Upper lobe of left lung (tissue), 6 donors: ENCODE results near the gene AANAT. TPM values are rescaled to one million over a fixed set of nuclear protein-coding genes. Genes with fewer than 3 reads are reported as not detected.

Source experiments
- ATAC-seq, 2 donors: fragments of 200-7000 bp; cut with Tn5 transposase; one replicate each; pipeline ENCODE4 v1.9.1; 2022; ENCODE audit warnings: mild to moderate bottlenecking in 2 of 2, moderate library complexity in 2 of 2; ENCODE audit not compliant: low FRiP score in 2 of 2
- DNase-seq, 2 donors: peaks; one replicate each; pipeline ENCODE4 v3.0.0-alpha.2; 2019 to 2020
- H3K27ac ChIP-seq, 4 donors: fragments of 200-600 bp; sonication (generic); one replicate each; pipeline ENCODE4 v1.5.1; 2016 to 2019
- H3K27me3 ChIP-seq, 4 donors: fragments of 200-600 bp; sonication (generic); one replicate each; pipeline ENCODE4 v1.5.1; 2017 to 2019
- H3K36me3 ChIP-seq, 4 donors: fragments of 200-600 bp; sonication (generic); one replicate each; pipeline ENCODE4 v1.5.1; 2016 to 2019
- H3K4me1 ChIP-seq, 4 donors: fragments of 200-600 bp; sonication (generic); one replicate each; pipeline ENCODE4 v1.5.1; 2018 to 2019
- H3K4me3 ChIP-seq, 4 donors: fragments of 200-600 bp; sonication (generic); one replicate each; pipeline ENCODE4 v1.5.1; 2017 to 2019; ENCODE audit warnings: mild to moderate bottlenecking in 2 of 4, moderate library complexity in 1 of 4
- H3K9me3 ChIP-seq, 4 donors: fragments of 200-600 bp; sonication (generic); one replicate each; pipeline ENCODE4 v1.5.1; 2018 to 2019
- CTCF ChIP-seq, 6 experiments: fragments of 450-650 bp in 4 of 6; fragments of 200-600 bp in 2 of 6; sonication (generic) in 2 of 6; IDR thresholded peaks; one replicate each; pipeline ENCODE4 v1.5.1; 2016 to 2019; ENCODE audit warnings: antibody characterized with exemption in 6 of 6
- EP300 ChIP-seq, 4 donors: sonication (generic); formaldehyde crosslinking; IDR thresholded peaks; one replicate each; pipeline ENCODE4 v1.5.1; 2017; ENCODE audit warnings: antibody characterized with exemption in 4 of 4, control low read depth in 2 of 4
- POLR2A ChIP-seq, 4 donors: fragments of 450-650 bp; IDR thresholded peaks; one replicate each; pipeline ENCODE4 v1.5.1; 2016 to 2017; ENCODE audit warnings: antibody characterized with exemption in 4 of 4, mild to moderate bottlenecking in 2 of 4
- POLR2AphosphoS5 ChIP-seq, 2 donors: sonication (generic); formaldehyde crosslinking; IDR thresholded peaks; one replicate each; pipeline ENCODE4 v1.5.1; 2017; ENCODE audit warnings: antibody characterized with exemption in 2 of 2
- WGBS, 2 donors: methylation state at CpG; one replicate each; pipeline ENCODE4 v1.1.5; 2017 to 2018; 5-methylcytosine and 5-hydroxymethylcytosine counted together
- total RNA-seq, 6 donors: library from RNA; depleted of rRNA in 4 of 6; stranded (reverse); fragments of >200 nt in 4 of 6; gene quantifications; one replicate each; pipeline versions ENCODE4 v1.1.0 to v1.2.1, GENCODE V29; 2016 to 2021
- donor health status: DM: no; HTN: no; CAD: no; lungs with moderate emphysema.
- donor health status: DM: no; HTN: yes; CAD: no; lungs with severe emphysema.

Gene AANAT
- total RNA-seq, 6 donors from 2014 or later = not detected

GRCh38 chr17:76500074-76500746 is 32.8 kb downstream of the AANAT start:
- no peaks in the 10 kb centered on the region for H3K27me3 ChIP-seq
- H3K36me3 ChIP-seq = no peaks in the 10 kb centered on the region
- no peak for ATAC-seq
- peaks cover 47 to 61% (median 53%) of the 10 kb centered on the region in 4 donors for H3K4me1 ChIP-seq
- H3K4me3 ChIP-seq = peak overlapping the region; percentile 71 to 82 (median 74)
- H3K27ac ChIP-seq = peak overlapping the region; percentile 91 to 95 (median 94)
- 47 to 60% methylated on average over 12 to 17 of the region's 17 CpGs for WGBS, 2 donors
- H3K9me3 ChIP-seq = no peaks in the 10 kb centered on the region
- peak; percentile 19 to 90 for TF ChIP-seq POLR2AphosphoS5 (IDR thresholded peaks at IDR 0.05)
- TF ChIP-seq EP300 (IDR thresholded peaks at IDR 0.05) = no peak
- TF ChIP-seq CTCF (IDR thresholded peaks at IDR 0.05) = no peak
- peak in 2 of 4 donors; percentile 34 to 61 for TF ChIP-seq POLR2A (IDR thresholded peaks at IDR 0.05)
- DNase-seq = peak in 1 of 2 donors; percentile 49

- ATAC-seq (no peak), DNase-seq (no peak)
- no peak for TF ChIP-seq POLR2AphosphoS5 (IDR thresholded peaks at IDR 0.05)
- no peak for TF ChIP-seq POLR2A (IDR thresholded peaks at IDR 0.05)
- TF ChIP-seq CTCF (IDR thresholded peaks at IDR 0.05) = no peak
- TF ChIP-seq EP300 (IDR thresholded peaks at IDR 0.05) = no peak
- H3K4me3 ChIP-seq = peak overlapping the region; percentile 71 to 82 (median 74)
- H3K9me3 ChIP-seq = no peaks in the 10 kb centered on the region
- peaks cover 47 to 58% (median 53%) of the 10 kb centered on the region in 4 donors for H3K4me1 ChIP-seq
- H3K27ac ChIP-seq = peak overlapping the region; percentile 91 to 95 (median 94)
- no peaks in the 10 kb centered on the region for H3K36me3 ChIP-seq
- H3K27me3 ChIP-seq = no peaks in the 10 kb centered on the region
- 3 to 10% methylated on average over 6 to 10 of the region's 10 CpGs for WGBS, 2 donors
These were observed 33.3 kb downstream of the AANAT start for GRCh38 chr17:76500747-76501017.

- Histone ChIP-seq H3K27ac (peak within 1 kb of the TSS; percentile 91 to 95 (median 94)), H3K9me3 (no peaks in the 10 kb centered on the region), H3K27me3 (no peaks in the 10 kb centered on the region), H3K4me1 (peaks cover 45 to 55% (median 51%) of the 10 kb centered on the region in 4 donors), H3K36me3 (no peaks in the 10 kb centered on the region), H3K4me3 (peak within 1 kb of the TSS; percentile 71 to 82 (median 74))
- TF ChIP-seq POLR2A (IDR thresholded peaks at IDR 0.05) (peak in 3 of 4 donors; percentile 77 to 99 (median 82)), EP300 (IDR thresholded peaks at IDR 0.05) (no peak), CTCF (IDR thresholded peaks at IDR 0.05) (peak in 3 of 6 experiments; percentile 10 to 37 (median 24)), POLR2AphosphoS5 (IDR thresholded peaks at IDR 0.05) (peak; percentile 85)
- WGBS, 2 donors = 2 to 5% methylated on average over 8 to 25 of the region's 72 CpGs
- ATAC-seq (peak; percentile 93 to 95), DNase-seq (peak; percentile 96 to 100)
These were observed 33.8 kb downstream of the AANAT start, which contains the start of gene RHBDF2 for GRCh38 chr17:76501018-76501826. TSS of gene RHBDF2 (minus strand) at chr17:76501423. CDS start at chr17:76481524, 19,899 bp downstream.

GRCh38 chr17:76501827-76502307 is 34.5 kb downstream of the AANAT start:
- DNase-seq (no peak), ATAC-seq (no peak)
- Histone ChIP-seq H3K27ac (peak overlapping the region; percentile 91 to 95 (median 94)), H3K36me3 (no peaks in the 10 kb centered on the region), H3K27me3 (no peaks in the 10 kb centered on the region), H3K9me3 (no peaks in the 10 kb centered on the region), H3K4me3 (peak overlapping the region in 3 of 4 donors; percentile 74 to 82 (median 75)), H3K4me1 (peaks cover 44 to 55% (median 48%) of the 10 kb centered on the region in 4 donors)
- TF ChIP-seq POLR2AphosphoS5 (IDR thresholded peaks at IDR 0.05) (peak in 1 of 2 donors; percentile 6), CTCF (IDR thresholded peaks at IDR 0.05) (no peak), POLR2A (IDR thresholded peaks at IDR 0.05) (no peak), EP300 (IDR thresholded peaks at IDR 0.05) (no peak)
- WGBS, 2 donors = 48 to 68% methylated on average over 3 to 11 of the region's 11 CpGs
